Stimulated activated CD4-positive, alpha-beta T cell treated with anti-CD3 and anti-CD28 coated beads, Interleukin-2, amount 100 ng/mL, for 24 hours (primary cell): ENCODE measurements around the gene EXTL2.
"Not testable (repeated sequence)": the region's sequence is repeated elsewhere in the genome, so short reads cannot be mapped to it uniquely, and the experiment has no call there.

Experiments
- DNase-seq, 2 donors: peaks; one replicate each; pipeline ENCODE4 v3.0.0-alpha.2; 2020

The EXTL2 gene

GRCh38 chr1:100852976-100853375 is 41.7 kb downstream of the EXTL2 start:
- no peak for DNase-seq

- no peak for DNase-seq
Observed at GRCh38 chr1:100851726-100852125, 42.9 kb downstream of the EXTL2 start.

- no peak for DNase-seq
Observed at GRCh38 chr1:100847361-100848082, 47.1 kb downstream of the EXTL2 start.

- not testable (repeated sequence) for DNase-seq
Observed at GRCh38 chr1:100843160-100843559, 51.5 kb downstream of the EXTL2 start.

GRCh38 chr1:100835866-100836842 is 58.5 kb downstream of the EXTL2 start:
- no peak for DNase-seq

- DNase-seq, result no peak
Observed at GRCh38 chr1:100834777-100835660, 59.6 kb downstream of the EXTL2 start.

GRCh38 chr1:100832694-100833428 is 61.8 kb downstream of the EXTL2 start:
- no peak for DNase-seq

- DNase-seq, result not testable (repeated sequence)
Observed at GRCh38 chr1:100825666-100826065, 69.0 kb downstream of the EXTL2 start.
